IMR-90 (cell line): ENCODE measurements around the gene PNCK.

Experiments
- BHLHE40 ChIP-seq: fragments of 150-350 bp; IDR thresholded peaks from 2 replicates; pipeline ENCODE4 v1.6.1; 2016; ENCODE audit warnings: mild to moderate bottlenecking, low read depth, low read length
- MXI1 ChIP-seq: IDR thresholded peaks from 2 replicates; pipeline ENCODE4 v1.6.1; 2012; ENCODE audit warnings: low read depth, mild to moderate bottlenecking, low read length, moderate library complexity, borderline replicate concordance
- POLR2A ChIP-seq: IDR thresholded peaks from 2 replicates; pipeline ENCODE4 v1.6.1; 2012; ENCODE audit warnings: mild to moderate bottlenecking, low read depth, low read length
- RAD21 ChIP-seq: IDR thresholded peaks from 2 replicates; pipeline ENCODE4 v1.6.1; 2012; ENCODE audit warnings: low read length, improper control_type of control experiment
- RFX5 ChIP-seq: IDR thresholded peaks from 2 replicates; pipeline ENCODE4 v1.8.0; 2012; ENCODE audit warnings: low read depth, mild to moderate bottlenecking, low read length, moderate library complexity
- TF ChIP-seq, protein P1 (sequence below): conservative IDR thresholded peaks from 2 replicates; pipeline ENCODE4 v1.5.1; 2012; ENCODE audit warnings: mild to moderate bottlenecking, low read depth, low read length, improper control_type of control experiment
- TF ChIP-seq, protein P2 (sequence below): fragments of 150-350 bp; IDR thresholded peaks from 2 replicates; pipeline ENCODE4 v1.6.1; 2017; ENCODE audit warnings: mild to moderate bottlenecking, antibody characterized with exemption, low read length, low read depth

DNA sequence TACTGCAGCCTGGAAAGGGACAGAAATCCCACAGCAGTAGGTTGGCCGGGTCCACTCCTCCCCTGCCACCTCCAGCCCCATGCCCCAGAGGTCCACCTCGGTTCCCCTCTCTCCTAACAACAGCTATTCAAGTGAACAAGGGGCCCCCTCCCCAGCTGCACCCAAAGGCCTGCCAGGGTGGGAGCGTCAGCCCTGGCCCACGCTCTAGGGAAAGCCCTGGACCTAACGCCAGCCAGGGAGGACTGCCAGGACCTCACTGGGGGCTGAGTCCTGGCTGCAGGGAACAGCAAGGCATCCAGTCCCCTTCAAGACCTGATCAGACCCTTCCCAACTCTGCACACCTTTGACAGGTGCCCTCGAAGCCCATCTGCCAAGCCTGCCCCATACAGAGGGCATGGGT, 27.4 kb upstream of the PNCK start:
- TF ChIP-seq, protein P1, sequence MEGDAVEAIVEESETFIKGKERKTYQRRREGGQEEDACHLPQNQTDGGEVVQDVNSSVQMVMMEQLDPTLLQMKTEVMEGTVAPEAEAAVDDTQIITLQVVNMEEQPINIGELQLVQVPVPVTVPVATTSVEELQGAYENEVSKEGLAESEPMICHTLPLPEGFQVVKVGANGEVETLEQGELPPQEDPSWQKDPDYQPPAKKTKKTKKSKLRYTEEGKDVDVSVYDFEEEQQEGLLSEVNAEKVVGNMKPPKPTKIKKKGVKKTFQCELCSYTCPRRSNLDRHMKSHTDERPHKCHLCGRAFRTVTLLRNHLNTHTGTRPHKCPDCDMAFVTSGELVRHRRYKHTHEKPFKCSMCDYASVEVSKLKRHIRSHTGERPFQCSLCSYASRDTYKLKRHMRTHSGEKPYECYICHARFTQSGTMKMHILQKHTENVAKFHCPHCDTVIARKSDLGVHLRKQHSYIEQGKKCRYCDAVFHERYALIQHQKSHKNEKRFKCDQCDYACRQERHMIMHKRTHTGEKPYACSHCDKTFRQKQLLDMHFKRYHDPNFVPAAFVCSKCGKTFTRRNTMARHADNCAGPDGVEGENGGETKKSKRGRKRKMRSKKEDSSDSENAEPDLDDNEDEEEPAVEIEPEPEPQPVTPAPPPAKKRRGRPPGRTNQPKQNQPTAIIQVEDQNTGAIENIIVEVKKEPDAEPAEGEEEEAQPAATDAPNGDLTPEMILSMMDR: no peak
- no peak for TF ChIP-seq POLR2A
- TF ChIP-seq RAD21: no peak
- TF ChIP-seq RFX5: no peak
- TF ChIP-seq, protein P2, sequence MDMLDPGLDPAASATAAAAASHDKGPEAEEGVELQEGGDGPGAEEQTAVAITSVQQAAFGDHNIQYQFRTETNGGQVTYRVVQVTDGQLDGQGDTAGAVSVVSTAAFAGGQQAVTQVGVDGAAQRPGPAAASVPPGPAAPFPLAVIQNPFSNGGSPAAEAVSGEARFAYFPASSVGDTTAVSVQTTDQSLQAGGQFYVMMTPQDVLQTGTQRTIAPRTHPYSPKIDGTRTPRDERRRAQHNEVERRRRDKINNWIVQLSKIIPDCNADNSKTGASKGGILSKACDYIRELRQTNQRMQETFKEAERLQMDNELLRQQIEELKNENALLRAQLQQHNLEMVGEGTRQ: no peak
- TF ChIP-seq MXI1: no peak
- TF ChIP-seq BHLHE40: no peak
